ENCODE data around the gene MS4A6E.
A peak's percentile ranks its signal among the peaks of the same experiment; 100 is the strongest.
"Not testable (repeated sequence)": the region's sequence is repeated elsewhere in the genome, so short reads cannot be mapped to it uniquely, and the experiment has no call there.

MS4A6E gene

GRCh38 chr11:60336767-60337391 is 9.8 kb downstream of the MS4A6E start:
- DNase-seq, result no peak

- peak; percentile 40 for DNase-seq
These were observed 11.0 kb downstream of the MS4A6E start for GRCh38 chr11:60338053-60338452.

- DNase-seq, result no peak
These were observed 12.3 kb downstream of the MS4A6E start for GRCh38 chr11:60339356-60339755.

GRCh38 chr11:60343094-60343704 is 16.1 kb downstream of the MS4A6E start:
- peak; percentile 23 for DNase-seq

GRCh38 chr11:60344146-60344545 is 17.1 kb downstream of the MS4A6E start:
- DNase-seq, result no peak

- DNase-seq, result peak; percentile 39
These were observed 18.4 kb downstream of the MS4A6E start for GRCh38 chr11:60345489-60345888.

- no peak for DNase-seq
These were observed 20.2 kb downstream of the MS4A6E start for GRCh38 chr11:60347084-60347797.

GRCh38 chr11:60348116-60348515 is 21.1 kb downstream of the MS4A6E start:
- DNase-seq, result no peak

- DNase-seq, result no peak
These were observed 22.9 kb downstream of the MS4A6E start for GRCh38 chr11:60349990-60350389.

GRCh38 chr11:60357771-60358170 is 30.7 kb downstream of the MS4A6E start:
- DNase-seq, result no peak

GRCh38 chr11:60360621-60361020 is 33.6 kb downstream of the MS4A6E start:
- DNase-seq, result no peak

GRCh38 chr11:60362241-60362640 is 35.2 kb downstream of the MS4A6E start:
- DNase-seq, result no peak

GRCh38 chr11:60363542-60364470 is 36.8 kb downstream of the MS4A6E start:
- DNase-seq, result peak; percentile 67

GRCh38 chr11:60366262-60366904 is 39.3 kb downstream of the MS4A6E start:
- not testable (repeated sequence) for DNase-seq

- DNase-seq, result peak; percentile 51
These were observed 40.0 kb downstream of the MS4A6E start for GRCh38 chr11:60367009-60367408.

GRCh38 chr11:60367896-60368295 is 40.8 kb downstream of the MS4A6E start:
- no peak for DNase-seq

- no peak for DNase-seq
These were observed 43.3 kb downstream of the MS4A6E start for GRCh38 chr11:60370252-60370810.

GRCh38 chr11:60370811-60371298 is 43.8 kb downstream of the MS4A6E start:
- DNase-seq, result no peak

- no peak for DNase-seq
These were observed 44.3 kb downstream of the MS4A6E start for GRCh38 chr11:60371386-60371785.

GRCh38 chr11:60371854-60372253 is 44.8 kb downstream of the MS4A6E start:
- no peak for DNase-seq

GRCh38 chr11:60372767-60373166 is 45.7 kb downstream of the MS4A6E start:
- no peak for DNase-seq

GRCh38 chr11:60375316-60375715 is 48.3 kb downstream of the MS4A6E start:
- no peak for DNase-seq
